Endothelial cell of umbilical vein (primary cell): Measurements from ENCODE around the gene CNTFR. TPM values are rescaled to one million over a fixed set of nuclear protein-coding genes. Genes with fewer than 3 reads are reported as not detected.

Source experiments
- BruUV-seq: library from RNA; stranded (reverse); fragments of 400-500 nt; replicated peaks from 2 replicates; lab custom pipeline; 2021; lab: Mats Ljungman, UMichigan
- CTCF ChIA-PET: fragments of 300-600, 350-600 bp; sonication (Branson Sonifier 250); formaldehyde crosslinking; loops from one replicate; lab custom pipeline; 2021; ENCODE audit warnings: antibody characterized with exemption, inconsistent platforms; lab: Charles Lee
- POLR2A ChIA-PET: fragments of 300-600, 350-600 bp; sonication (Branson Sonifier 250); formaldehyde crosslinking; loops from one replicate; lab custom pipeline; 2021; ENCODE audit warnings: antibody characterized with exemption, inconsistent platforms; lab: Charles Lee
- DNase-seq: peaks from one replicate; pipeline ENCODE4 v3.0.0-alpha.2; 2011; ENCODE audit warnings: low read depth, low spot score
- FAIRE-seq: peaks from 2 replicates; lab custom pipeline; 2011; peaks lifted over from hg19 to GRCh38; lab: Jason Lieb, UNC
- H2AFZ ChIP-seq: 2 replicates; pipeline ENCODE4 v1.6.0; 2012; ENCODE audit warnings: low read depth, low read length, control low read depth, inconsistent platforms
- H3K27ac ChIP-seq: 2 replicates; pipeline ENCODE4 v1.5.1; 2011; ENCODE audit warnings: low read depth, mild to moderate bottlenecking, control low read depth, low read length, moderate library complexity; ENCODE audit not compliant: insufficient read depth
- H3K27me3 ChIP-seq, 2 experiments: 2 replicates each; pipeline versions ENCODE4 v1.6.0 to v1.6.1; 2011; ENCODE audit warnings: low read length in 2 of 2, mixed read lengths in 1 of 2; ENCODE audit not compliant: control insufficient read depth in 2 of 2, insufficient read depth in 2 of 2
- H3K36me3 ChIP-seq, 2 experiments: 2 replicates in 1 of 2; 3 replicates in 1 of 2; pipeline ENCODE4 v1.5.1; 2011; ENCODE audit warnings: low read length in 2 of 2, mild to moderate bottlenecking in 1 of 2, moderate library complexity in 1 of 2; ENCODE audit not compliant: control insufficient read depth in 2 of 2, insufficient read depth in 2 of 2; ENCODE audit errors: extremely low read depth in 1 of 2
- H3K4me1 ChIP-seq: 3 replicates; pipeline ENCODE4 v1.5.1; 2011; ENCODE audit warnings: mild to moderate bottlenecking, low read length; ENCODE audit not compliant: control insufficient read depth, insufficient read depth; ENCODE audit errors: extremely low read depth
- H3K4me2 ChIP-seq: 2 replicates; pipeline ENCODE4 v1.6.1; 2011; ENCODE audit warnings: low read length, control low read depth, mixed read lengths; ENCODE audit not compliant: insufficient read depth
- H3K4me3 ChIP-seq, 3 experiments: fragments of 200-600 bp in 1 of 3; sonication (generic), shearing (Covaris generic) in 1 of 3; replicated peaks in 1 of 3; 2 replicates each; pipeline ENCODE4 v1.5.1; 2011 to 2016; ENCODE audit warnings: control low read depth in 3 of 3, low read length in 3 of 3, mild to moderate bottlenecking in 2 of 3, inconsistent platforms in 1 of 3, low read depth in 1 of 3, moderate library complexity in 1 of 3; ENCODE audit not compliant: insufficient read depth in 1 of 3
- H3K79me2 ChIP-seq: 2 replicates; pipeline ENCODE4 v1.6.0; 2012; ENCODE audit warnings: low read length, inconsistent platforms; ENCODE audit not compliant: control insufficient read depth, insufficient read depth
- H3K9ac ChIP-seq: replicated peaks from 2 replicates; pipeline ENCODE3; 2011; ENCODE audit warnings: low read length, control low read depth; ENCODE audit not compliant: insufficient read depth; ENCODE audit errors: extremely low read depth
- H3K9me1 ChIP-seq: replicated peaks from 3 replicates; pipeline ENCODE4 v1.6.0; 2011; ENCODE audit warnings: mild to moderate bottlenecking, low read length; ENCODE audit not compliant: control insufficient read depth, insufficient read depth; ENCODE audit errors: extremely low read depth
- H3K9me3 ChIP-seq: replicated peaks from 2 replicates; pipeline ENCODE4 v1.5.1; 2012; ENCODE audit warnings: low read length, inconsistent platforms; ENCODE audit not compliant: control insufficient read depth, insufficient read depth
- H4K20me1 ChIP-seq: replicated peaks from 2 replicates; pipeline ENCODE3; 2011; ENCODE audit warnings: mild to moderate bottlenecking, low read length; ENCODE audit not compliant: control insufficient read depth, insufficient read depth; ENCODE audit errors: extremely low read depth
- CTCF ChIP-seq, 2 donors: IDR thresholded peaks; 1 replicate in 1 of 2; 2 replicates in 1 of 2; pipeline ENCODE4 v1.5.1; 2011; ENCODE audit warnings: low read length in 2 of 2, mild to moderate bottlenecking in 2 of 2, moderate library complexity in 2 of 2, control low read depth in 1 of 2, inconsistent platforms in 1 of 2, low read depth in 1 of 2; ENCODE audit not compliant: insufficient read depth in 1 of 2; ENCODE audit errors: extremely low read depth in 1 of 2
- EZH2 ChIP-seq: IDR thresholded peaks from 2 replicates; pipeline ENCODE4 v1.6.1; 2012; ENCODE audit warnings: borderline replicate concordance, low read depth, mild to moderate bottlenecking, moderate library complexity, low read length, inconsistent platforms; ENCODE audit not compliant: severe bottlenecking
- FOS ChIP-seq: IDR thresholded peaks from 2 replicates; pipeline ENCODE4 v1.6.1; 2011; ENCODE audit warnings: mild to moderate bottlenecking, low read length, moderate library complexity, borderline replicate concordance; ENCODE audit not compliant: insufficient read depth
- GATA2 ChIP-seq: IDR thresholded peaks from 2 replicates; pipeline ENCODE4 v1.7.0; 2011; ENCODE audit warnings: low read depth, mild to moderate bottlenecking, moderate library complexity, mixed read lengths, low read length; ENCODE audit not compliant: insufficient read length, insufficient read depth
- MYC ChIP-seq: IDR thresholded peaks from one replicate; pipeline ENCODE4 v1.6.1; 2011; ENCODE audit warnings: mild to moderate bottlenecking, low read depth, low read length
- POLR2A ChIP-seq: IDR thresholded peaks from 2 replicates; pipeline ENCODE4 v1.6.1; 2012; ENCODE audit warnings: low read depth, mild to moderate bottlenecking, control low read depth, low read length
- POLR2AphosphoS5 ChIP-seq: IDR thresholded peaks from 2 replicates; pipeline ENCODE4 v1.6.1; 2012; ENCODE audit warnings: low read depth, mild to moderate bottlenecking, control low read depth, low read length, moderate library complexity; ENCODE audit not compliant: insufficient read depth
- dilution Hi-C: fragments of 300-500 bp; cut with MboI; formaldehyde crosslinking; loops from one replicate; pipeline ENCODE4 v1.15.0; 2019; ENCODE audit warnings: low sequenced_read_pairs; ENCODE audit not compliant: extremely low pct_ligation_motif_present
- intact Hi-C: fragments of 100-400 bp; cut with micrococcal nuclease; formaldehyde crosslinking; loops from one replicate; pipeline ENCODE4 v1.10.0; 2022
- polyA plus RNA-seq, 4 experiments: library from polyadenylated mRNA; depleted of rRNA in 3 of 4; stranded (reverse) in 3 of 4; unstranded in 1 of 4; fragments of >200 nt; gene quantifications; 2 replicates each; pipeline versions ENCODE4 v1.2.1 to v1.2.3, GENCODE V29; 2011 to 2012; ENCODE audit warnings: missing spikeins in 1 of 4
- total RNA-seq: library from RNA; stranded (reverse); gene quantifications from 2 replicates; pipeline ENCODE4 v1.2.3, GENCODE V29; 2021
- TF ChIP-seq, protein P1 (sequence below): IDR thresholded peaks from 2 replicates; pipeline ENCODE4 v1.6.1; 2011; ENCODE audit not compliant: insufficient read depth, insufficient read length

The CNTFR gene
- total and polyA plus RNA-seq, 2 donors (not counting 3 experiments of a cell fraction or from before 2014, with no cell fraction given), result not detected

DNA sequence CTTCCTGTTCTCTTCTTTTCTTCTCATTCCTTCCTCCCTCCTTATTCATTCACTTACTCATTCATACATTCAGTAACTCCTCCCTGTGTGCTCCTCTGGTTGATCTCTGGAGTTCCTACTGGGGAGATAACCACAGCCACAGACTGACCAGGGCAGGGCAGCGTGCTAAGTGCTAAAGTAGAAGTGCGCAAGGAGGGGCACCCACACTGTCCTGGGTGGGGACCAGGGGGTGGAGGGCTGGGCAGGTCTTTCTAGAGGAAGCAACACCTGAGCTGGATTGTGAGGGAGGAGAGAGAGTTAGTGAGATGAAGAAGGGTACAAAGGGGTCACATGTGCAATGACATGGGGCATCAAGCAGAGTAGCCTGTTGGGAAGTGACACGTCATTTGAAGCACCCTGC is 80.6 kb downstream of the CNTFR start:
- no peaks in the 10 kb centered on the region for H3K9me3 ChIP-seq
- dilution Hi-C loops, result loop anchor here (25.0 kb wide), 1 partner anchor 97 kb away; no protein-coding TSS in a partner anchor
- H3K9ac ChIP-seq, result no peak overlapping the region
- ChIA-PET CTCF (interaction anchor here (6.2 kb wide), 1 partner anchor 105 kb away, joined by 21 read pairs; no protein-coding TSS in a partner anchor), POLR2A (no interaction called here)
- DNase-seq (no peak), FAIRE-seq (no peak)
- no peak overlapping the region for H2AFZ ChIP-seq
- peaks cover 4 to 6% of the 10 kb centered on the region in 2 experiments for H3K27me3 ChIP-seq
- no peak overlapping the region for H3K27ac ChIP-seq
- H3K36me3 ChIP-seq, result no peaks in the 10 kb centered on the region
- no peaks in the 10 kb centered on the region for H4K20me1 ChIP-seq
- H3K79me2 ChIP-seq, result no peaks in the 10 kb centered on the region
- no peak for TF ChIP-seq POLR2A
- no peak for TF ChIP-seq MYC
- no peak for TF ChIP-seq POLR2AphosphoS5
- TF ChIP-seq, protein P1, sequence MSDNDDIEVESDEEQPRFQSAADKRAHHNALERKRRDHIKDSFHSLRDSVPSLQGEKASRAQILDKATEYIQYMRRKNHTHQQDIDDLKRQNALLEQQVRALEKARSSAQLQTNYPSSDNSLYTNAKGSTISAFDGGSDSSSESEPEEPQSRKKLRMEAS, result no peak
- TF ChIP-seq GATA2, result no peak
- TF ChIP-seq EZH2, result no peak
- H3K4me2 ChIP-seq, result no peak overlapping the region
- H3K9me1 ChIP-seq, result no peaks in the 10 kb centered on the region
- BruUV-seq, result no TSS peak
- no peaks in the 10 kb centered on the region for H3K4me1 ChIP-seq
- intact Hi-C loops, result no loop called here
- no peak overlapping the region for H3K4me3 ChIP-seq

GRCh38 chr9:34508463-34508862 is 81.1 kb downstream of the CNTFR start:
- Histone ChIP-seq H3K9ac (no peak overlapping the region), H3K4me1 (no peaks in the 10 kb centered on the region), H3K36me3 (no peaks in the 10 kb centered on the region), H4K20me1 (no peaks in the 10 kb centered on the region), H2AFZ (no peak overlapping the region), H3K4me3 (no peak overlapping the region), H3K79me2 (no peaks in the 10 kb centered on the region), H3K9me1 (no peaks in the 10 kb centered on the region), H3K9me3 (no peaks in the 10 kb centered on the region), H3K27ac (no peak overlapping the region), H3K4me2 (no peak overlapping the region), H3K27me3 (peaks cover 9% of the 10 kb centered on the region in 2 experiments)
- BruUV-seq, result no TSS peak
- no peak for TF ChIP-seq CTCF (IDR thresholded peaks at IDR 0.05; ENCODE audit: extremely low read depth in 1 of 2, insufficient read depth in 1 of 2, low read depth in 1 of 2, low read length in 2 of 2)
- no peak for TF ChIP-seq POLR2A
- TF ChIP-seq POLR2AphosphoS5, result no peak
- TF ChIP-seq FOS, result no peak
- TF ChIP-seq, protein P1, result no peak
- no peak for TF ChIP-seq MYC
- TF ChIP-seq EZH2, result no peak
- TF ChIP-seq GATA2, result no peak
- FAIRE-seq, result no peak
- POLR2A ChIA-PET, result no interaction called here
- intact Hi-C loops (no loop called here), dilution Hi-C loops (loop anchor here (25.0 kb wide), 1 partner anchor 96 kb away; no protein-coding TSS in a partner anchor)
- CTCF ChIA-PET, result interaction anchor here (6.2 kb wide), 1 partner anchor 105 kb away, joined by 21 read pairs; no protein-coding TSS in a partner anchor
- no peak for DNase-seq
